Neuronal stem cell (in vitro differentiated cells): ENCODE measurements around the gene SNX25.
"Not testable (repeated sequence)": the region's sequence is repeated elsewhere in the genome, so short reads cannot be mapped to it uniquely, and the experiment has no call there.

ENCODE experiments used
- DNase-seq: peaks from one replicate; pipeline ENCODE4 v3.0.0-alpha.2; 2013; ENCODE audit warnings: low spot score
- H2AFZ ChIP-seq: one replicate; pipeline ENCODE4 v1.6.1; 2013; ENCODE audit warnings: mild to moderate bottlenecking, low read length, inconsistent platforms
- H2AK5ac ChIP-seq: 2 replicates; pipeline ENCODE4 v1.6.1; 2013; ENCODE audit warnings: low read depth, mild to moderate bottlenecking, inconsistent platforms, low read length, moderate library complexity, mixed read lengths
- H2BK120ac ChIP-seq: 2 replicates; pipeline ENCODE4 v1.6.1; 2013; ENCODE audit warnings: low read depth, mild to moderate bottlenecking, inconsistent platforms, low read length, moderate library complexity, mixed read lengths
- H2BK12ac ChIP-seq: one replicate; pipeline ENCODE4 v1.6.1; 2013; ENCODE audit warnings: low read length, inconsistent platforms
- H2BK15ac ChIP-seq: 2 replicates; pipeline ENCODE4 v1.6.1; 2013; ENCODE audit warnings: mild to moderate bottlenecking, low read length, inconsistent platforms, mixed read lengths
- H2BK5ac ChIP-seq: one replicate; pipeline ENCODE4 v1.6.1; 2013; ENCODE audit warnings: inconsistent platforms, mild to moderate bottlenecking, low read length, moderate library complexity
- H3K14ac ChIP-seq: one replicate; pipeline ENCODE4 v1.6.1; 2013; ENCODE audit warnings: low read length, inconsistent platforms
- H3K18ac ChIP-seq: 2 replicates; pipeline ENCODE4 v1.6.1; 2013; ENCODE audit warnings: low read length, inconsistent platforms
- H3K23ac ChIP-seq: 2 replicates; pipeline ENCODE4 v1.6.1; 2013; ENCODE audit warnings: low read depth, mild to moderate bottlenecking, mixed read lengths, low read length, inconsistent platforms; ENCODE audit not compliant: poor library complexity
- H3K27ac ChIP-seq: replicated peaks from 3 replicates; pipeline ENCODE4 v1.5.1; 2013; ENCODE audit warnings: low read length, inconsistent platforms
- H3K27me3 ChIP-seq, 3 experiments: 2 replicates each; pipeline ENCODE4 v1.6.1; 2013; ENCODE audit warnings: low read length in 3 of 3, mild to moderate bottlenecking in 2 of 3, inconsistent platforms in 1 of 3, low read depth in 1 of 3, mixed read lengths in 1 of 3, moderate library complexity in 1 of 3; ENCODE audit not compliant: control insufficient read depth in 3 of 3, insufficient read depth in 3 of 3
- H3K36me3 ChIP-seq, 2 donors: replicated peaks in 1 of 2; 2 replicates each; pipeline ENCODE4 v1.6.1; 2013; ENCODE audit warnings: low read length in 2 of 2; ENCODE audit not compliant: control insufficient read depth in 2 of 2, insufficient read depth in 2 of 2
- H3K4ac ChIP-seq: 2 replicates; pipeline ENCODE4 v1.6.1; 2013; ENCODE audit warnings: inconsistent platforms, mild to moderate bottlenecking, low read length, moderate library complexity
- H3K4me1 ChIP-seq, 2 donors: 1 replicate in 1 of 2; 2 replicates in 1 of 2; pipeline ENCODE4 v1.6.1; 2013; ENCODE audit warnings: low read length in 2 of 2, low read depth in 1 of 2; ENCODE audit not compliant: control insufficient read depth in 2 of 2, insufficient read depth in 1 of 2
- H3K4me2 ChIP-seq: one replicate; pipeline ENCODE4 v1.6.1; 2013; ENCODE audit warnings: mild to moderate bottlenecking, low read length, inconsistent platforms; ENCODE audit not compliant: insufficient read depth, poor library complexity, severe bottlenecking
- H3K4me3 ChIP-seq, 2 donors: 2 replicates each; pipeline ENCODE4 v1.5.1; 2013; ENCODE audit warnings: low read length in 2 of 2, mild to moderate bottlenecking in 2 of 2, inconsistent platforms in 1 of 2, moderate library complexity in 1 of 2
- H3K79me1 ChIP-seq: one replicate; pipeline ENCODE4 v1.6.1; 2013; ENCODE audit warnings: low read depth, mild to moderate bottlenecking, inconsistent platforms, low read length, moderate library complexity
- H3K9ac ChIP-seq: one replicate; pipeline ENCODE4 v1.6.1; 2013; ENCODE audit warnings: mild to moderate bottlenecking, low read depth, low read length, inconsistent platforms; ENCODE audit not compliant: poor library complexity
- H3K9me3 ChIP-seq, 2 donors: replicated peaks in 1 of 2; 2 replicates each; pipeline versions ENCODE3 to v1.6.1; 2013; ENCODE audit warnings: low read length in 2 of 2, mild to moderate bottlenecking in 2 of 2, inconsistent platforms in 1 of 2, low read depth in 1 of 2, mixed read lengths in 1 of 2, moderate library complexity in 1 of 2; ENCODE audit not compliant: control insufficient read depth in 2 of 2, insufficient read depth in 1 of 2
- H4K8ac ChIP-seq: one replicate; pipeline ENCODE4 v1.6.1; 2013; ENCODE audit warnings: low read depth, mild to moderate bottlenecking, inconsistent platforms, low read length, moderate library complexity
- H4K91ac ChIP-seq: one replicate; pipeline ENCODE4 v1.6.1; 2013; ENCODE audit warnings: low read length, low read depth, mild to moderate bottlenecking, inconsistent platforms; ENCODE audit not compliant: poor library complexity
- WGBS, 2 donors: extraction: QIAGEN DNeasy Blood & Tissue Kit; methylation state at CpG; one replicate each; pipeline ENCODE4 v1.1.7; 2013; ENCODE audit warnings: missing lambda C conversion rate in 2 of 2, mixed read lengths in 1 of 2; ENCODE audit not compliant: insufficient read length in 2 of 2, insufficient replicate concordance in 1 of 2; ENCODE audit errors: extremely low coverage in 2 of 2; 5-methylcytosine and 5-hydroxymethylcytosine counted together

The SNX25 gene

DNA sequence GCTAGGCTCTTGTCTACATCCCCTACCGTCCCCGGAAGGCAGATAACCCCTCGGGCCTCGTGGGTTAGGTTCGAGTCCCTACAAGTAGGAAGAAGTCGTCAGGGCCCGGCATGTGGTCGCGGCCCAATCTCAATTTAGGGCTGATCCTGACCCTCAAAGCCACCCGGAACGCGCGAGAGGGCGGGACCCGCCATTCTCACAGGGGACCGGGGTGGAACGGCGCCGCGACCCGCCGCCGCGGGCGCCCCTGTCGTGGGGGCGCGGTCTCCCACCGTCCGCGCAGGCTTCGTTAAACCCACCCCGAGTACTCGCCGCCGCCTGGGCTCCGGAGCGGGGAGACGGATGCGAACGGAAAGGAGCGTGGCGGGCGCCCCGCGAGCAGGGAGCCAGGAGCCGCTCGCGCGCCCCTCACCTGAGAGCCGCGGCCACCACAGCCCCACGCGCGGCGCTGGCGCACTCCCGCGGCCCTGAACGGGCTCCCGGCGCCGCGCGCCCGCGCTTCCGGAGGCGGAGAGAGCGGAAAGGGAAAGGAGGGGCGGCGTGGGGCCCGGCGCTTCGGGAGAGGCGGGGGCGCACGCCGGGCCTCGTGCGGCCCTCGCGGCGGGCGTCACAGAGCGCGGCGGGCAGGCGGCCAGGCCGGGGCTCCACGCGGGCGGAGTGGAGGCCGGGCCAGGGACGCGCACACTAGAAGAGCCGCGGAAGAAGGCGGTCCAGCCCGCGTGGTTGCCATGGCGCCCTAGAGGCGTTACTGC lies 5.7 kb upstream of the SNX25 start, which contains the start of gene CFAP97:
Gene CFAP97, minus strand, starts transcription at position 515 of the 752 bp plus-strand sequence. CDS start 12,804 bp downstream, outside the sequence.
- peak within 1 kb of the TSS; percentile 87 for H2BK120ac ChIP-seq
- peak within 1 kb of the TSS; percentile 37 for H3K4ac ChIP-seq
- H2BK15ac ChIP-seq, result peak within 1 kb of the TSS; percentile 49
- no CpG with 5 or more reads among the region's 103 CpGs for WGBS, 2 donors
- H3K9me3 ChIP-seq, result no peaks in the 10 kb centered on the region
- H3K14ac ChIP-seq, result peak within 1 kb of the TSS; percentile 75
- H2AFZ ChIP-seq, result peak within 1 kb of the TSS; percentile 97
- peak within 1 kb of the TSS; percentile 90 for H3K9ac ChIP-seq
- peak within 1 kb of the TSS; percentile 62 to 93 for H3K4me3 ChIP-seq
- no peak within 1 kb of the TSS for H3K27ac ChIP-seq
- H2BK12ac ChIP-seq, result peak within 1 kb of the TSS; percentile 63
- H4K8ac ChIP-seq, result no peak within 1 kb of the TSS
- H4K91ac ChIP-seq, result no peak within 1 kb of the TSS
- peaks cover 6 to 10% of the 10 kb centered on the region in 2 donors for H3K4me1 ChIP-seq
- no peaks in the 10 kb centered on the region for H3K27me3 ChIP-seq
- H3K79me1 ChIP-seq, result peaks cover 3% of the 10 kb centered on the region
- peaks cover 0 to 14% of the 10 kb centered on the region in 2 donors for H3K36me3 ChIP-seq
- H3K4me2 ChIP-seq, result peak within 1 kb of the TSS; percentile 87
- H2BK5ac ChIP-seq, result no peak within 1 kb of the TSS
- peak within 1 kb of the TSS; percentile 85 for H3K23ac ChIP-seq
- H3K18ac ChIP-seq, result peak within 1 kb of the TSS; percentile 98
- peak within 1 kb of the TSS; percentile 37 for H2AK5ac ChIP-seq
- DNase-seq, result peak; percentile 52

DNA sequence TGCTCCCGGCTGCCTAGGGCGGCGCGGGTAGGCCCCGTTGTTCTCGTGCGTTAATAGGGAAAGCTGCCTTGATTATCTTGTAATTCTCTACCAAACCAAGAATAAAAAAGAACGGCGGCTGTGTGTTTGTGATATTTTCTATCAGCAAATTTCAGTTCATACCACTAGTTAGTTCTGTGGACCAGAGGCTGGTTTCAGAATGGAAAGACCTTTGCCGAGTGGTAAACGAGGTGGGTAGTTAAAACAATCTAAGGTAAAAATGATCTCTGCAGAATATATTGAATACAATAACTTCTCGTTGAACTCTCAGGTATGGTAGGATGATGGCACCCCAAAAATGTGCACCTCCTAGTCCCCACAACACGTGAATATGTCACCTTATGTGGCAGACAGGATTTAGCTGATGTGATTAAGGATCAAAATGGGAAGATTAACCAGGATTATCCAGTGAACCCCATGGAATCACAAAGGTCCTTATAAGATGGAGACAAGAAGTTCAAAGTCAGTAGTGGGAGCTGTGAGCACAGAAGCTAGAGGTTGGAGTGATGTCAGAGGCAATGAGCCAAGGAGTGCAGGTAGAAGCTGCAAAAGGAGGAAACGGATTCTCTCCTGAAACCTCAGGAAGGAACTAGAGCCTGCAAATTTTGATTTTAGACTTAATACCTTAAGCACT lies 5.0 kb upstream of the SNX25 start:
- Histone ChIP-seq H3K4me2 (peak overlapping the region; percentile 87), H3K23ac (peak overlapping the region; percentile 85), H3K14ac (peak overlapping the region; percentile 75), H3K4me3 (peak overlapping the region; percentile 62 to 93), H3K27ac (no peak overlapping the region), H3K36me3 (peaks cover 0 to 14% of the 10 kb centered on the region in 2 donors), H2AK5ac (no peak overlapping the region), H2BK5ac (no peak overlapping the region), H3K18ac (peak overlapping the region; percentile 98), H2BK15ac (no peak overlapping the region), H3K9ac (peak overlapping the region; percentile 90), H3K4ac (no peak overlapping the region), H2BK120ac (peak overlapping the region; percentile 87), H4K91ac (no peak overlapping the region), H3K9me3 (no peaks in the 10 kb centered on the region), H3K4me1 (peaks cover 10 to 12% of the 10 kb centered on the region in 2 donors), H4K8ac (no peak overlapping the region), H2BK12ac (peak overlapping the region; percentile 63), H2AFZ (peak overlapping the region; percentile 97), H3K79me1 (peaks cover 3% of the 10 kb centered on the region), H3K27me3 (no peaks in the 10 kb centered on the region)
- DNase-seq, result no peak
- WGBS, 2 donors, result no CpG with 5 or more reads among the region's 14 CpGs

- not testable (repeated sequence) for H4K91ac ChIP-seq, H3K27ac ChIP-seq, H2BK12ac ChIP-seq, H3K18ac ChIP-seq, H4K8ac ChIP-seq, DNase-seq, H3K27me3 ChIP-seq, H2BK5ac ChIP-seq, H3K36me3 ChIP-seq, H2AFZ ChIP-seq, H3K14ac ChIP-seq, H2AK5ac ChIP-seq, H3K4ac ChIP-seq, H2BK15ac ChIP-seq, H3K23ac ChIP-seq, H2BK120ac ChIP-seq, H3K79me1 ChIP-seq, H3K4me2 ChIP-seq, H3K9ac ChIP-seq, H3K9me3 ChIP-seq
- H3K4me1 ChIP-seq, result peaks cover 10 to 12% of the 10 kb centered on the region in 2 donors
- H3K4me3 ChIP-seq, result peak overlapping the region in 1 of 2 donors; percentile 62
- no CpG with 5 or more reads among the region's 13 CpGs for WGBS, 2 donors
Observed at GRCh38 chr4:185205073-185205472, 4.3 kb upstream of the SNX25 start.
